Effector CD4-positive, alpha-beta T cell (primary cell): ENCODE results near the gene RAN.
A peak's percentile ranks its signal among the peaks of the same experiment; 100 is the strongest.
"Not testable (repeated sequence)": the region's sequence is repeated elsewhere in the genome, so short reads cannot be mapped to it uniquely, and the experiment has no call there.

Experiments used
- DNase-seq: peaks from one replicate; pipeline ENCODE4 v3.0.0-alpha.2; 2020

RAN gene

DNA sequence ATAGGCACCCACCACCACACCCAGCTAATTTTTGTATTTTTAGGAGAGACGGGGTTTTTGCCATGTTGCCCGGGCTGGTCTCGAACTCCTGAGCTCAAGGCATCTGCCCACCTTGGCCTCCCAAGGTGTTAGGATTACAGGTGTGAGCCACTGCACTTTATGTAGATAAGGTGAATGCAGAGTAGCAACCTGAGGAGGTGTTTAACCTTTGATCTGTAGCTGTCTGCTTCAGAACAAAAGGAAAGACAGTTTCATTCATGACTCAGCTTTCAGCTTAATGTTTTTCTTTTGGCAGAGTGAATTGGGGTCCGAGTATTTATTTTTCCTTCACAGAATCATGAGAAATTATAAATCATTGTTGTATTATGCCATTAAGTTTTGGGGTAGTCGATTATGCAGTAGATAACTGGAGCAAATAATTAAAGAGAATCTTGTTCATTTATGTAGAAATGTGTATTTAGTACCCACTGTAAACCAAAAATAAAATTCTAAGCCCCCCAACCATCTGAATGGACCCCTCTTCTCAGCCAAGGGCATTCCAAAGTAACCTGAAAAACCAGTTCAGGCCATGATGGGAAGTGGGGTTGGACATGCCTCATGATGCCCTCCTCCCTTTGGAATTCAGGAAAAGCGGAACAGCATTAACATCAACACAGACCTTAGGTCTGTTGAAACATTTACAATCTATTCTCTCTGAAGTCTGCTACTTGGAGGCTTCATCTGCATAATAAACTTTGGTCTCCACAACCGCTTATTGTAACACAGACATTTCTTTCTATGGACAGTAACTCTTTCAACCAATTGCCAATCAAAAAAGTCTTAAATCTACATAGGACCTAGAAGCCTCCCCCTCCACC lies 22.1 kb upstream of the RAN start:
- DNase-seq: no peak

- DNase-seq: no peak
These were observed 21.3 kb upstream of the RAN start for GRCh38 chr12:130850418-130851021.

DNA sequence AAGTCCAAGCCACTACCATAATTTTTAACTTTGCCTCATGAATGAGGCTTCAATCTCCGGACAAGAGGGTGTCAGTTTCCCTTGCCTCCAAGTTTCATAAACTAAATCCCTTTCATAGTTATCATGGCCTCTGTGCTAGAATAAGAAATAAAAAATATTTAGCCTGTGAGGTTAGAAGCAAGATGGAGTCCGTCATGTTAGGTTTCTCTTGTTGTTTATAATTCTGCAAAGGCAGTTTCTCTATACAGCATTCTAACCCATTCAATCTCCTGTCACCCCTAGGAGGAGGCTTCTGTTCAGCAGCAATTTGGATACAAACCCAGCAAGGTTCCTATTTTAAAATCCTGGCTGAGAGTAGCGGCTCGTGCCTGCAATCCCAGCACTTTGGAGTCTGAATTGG lies 15.8 kb upstream of the RAN start:
- no peak for DNase-seq

- DNase-seq: no peak
These were observed 13.8 kb upstream of the RAN start for GRCh38 chr12:130858084-130858483.

- DNase-seq: no peak
These were observed 12.7 kb upstream of the RAN start for GRCh38 chr12:130859161-130859560.

- DNase-seq: no peak
These were observed 11.6 kb upstream of the RAN start for GRCh38 chr12:130860311-130860710.

- no peak for DNase-seq
These were observed 9.7 kb upstream of the RAN start for GRCh38 chr12:130862161-130862560.

- not testable (repeated sequence) for DNase-seq
These were observed 9.1 kb upstream of the RAN start for GRCh38 chr12:130862771-130863170.

- DNase-seq: no peak
These were observed 8.6 kb upstream of the RAN start for GRCh38 chr12:130863298-130863697.

- DNase-seq: no peak
These were observed 3.5 kb upstream of the RAN start for GRCh38 chr12:130868412-130868811.

DNA sequence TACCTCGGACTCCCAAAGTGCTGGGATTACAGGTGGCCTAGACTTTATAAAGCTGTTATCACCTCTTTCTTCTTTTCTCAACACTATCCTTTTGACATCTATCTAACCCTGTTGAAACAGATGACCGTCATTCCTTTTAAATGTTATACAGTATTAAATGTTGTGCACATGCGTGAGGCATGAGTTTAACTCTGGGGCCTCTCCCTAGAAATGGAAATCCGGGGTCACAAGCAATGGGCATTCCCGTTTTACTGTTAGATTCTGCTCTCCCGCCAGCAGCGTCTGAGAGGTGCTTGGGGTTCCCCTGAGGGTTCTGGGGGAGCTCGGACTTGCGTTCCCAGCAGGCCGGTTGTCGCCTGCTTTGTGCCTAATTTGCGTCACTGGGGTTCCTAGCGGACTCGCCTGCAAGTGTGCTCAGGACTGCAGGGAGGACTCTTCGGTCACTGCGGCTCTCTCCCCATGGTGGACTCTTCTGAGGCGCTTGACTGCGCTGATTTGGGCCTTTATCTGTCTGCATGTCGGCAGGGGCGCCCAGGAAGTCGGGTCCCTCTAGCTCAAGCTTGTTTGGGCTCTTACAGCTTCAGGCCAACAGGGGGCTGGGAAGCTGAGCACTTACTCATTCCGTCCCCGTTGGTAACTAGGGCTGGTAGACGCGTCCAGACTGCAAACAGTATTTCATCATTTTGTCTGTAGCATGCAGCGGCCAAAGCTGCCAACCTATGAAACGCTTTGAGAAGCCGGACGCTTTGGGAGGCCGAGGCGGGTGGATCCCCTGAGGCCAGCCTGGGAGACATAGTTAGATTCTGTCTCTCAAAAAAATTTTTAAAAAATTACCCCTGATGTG lies 1.2 kb upstream of the RAN start:
- DNase-seq: peak; percentile 51

- DNase-seq: peak; percentile 28
These were observed 572 bp downstream of the RAN start for GRCh38 chr12:130872179-130873096.

DNA sequence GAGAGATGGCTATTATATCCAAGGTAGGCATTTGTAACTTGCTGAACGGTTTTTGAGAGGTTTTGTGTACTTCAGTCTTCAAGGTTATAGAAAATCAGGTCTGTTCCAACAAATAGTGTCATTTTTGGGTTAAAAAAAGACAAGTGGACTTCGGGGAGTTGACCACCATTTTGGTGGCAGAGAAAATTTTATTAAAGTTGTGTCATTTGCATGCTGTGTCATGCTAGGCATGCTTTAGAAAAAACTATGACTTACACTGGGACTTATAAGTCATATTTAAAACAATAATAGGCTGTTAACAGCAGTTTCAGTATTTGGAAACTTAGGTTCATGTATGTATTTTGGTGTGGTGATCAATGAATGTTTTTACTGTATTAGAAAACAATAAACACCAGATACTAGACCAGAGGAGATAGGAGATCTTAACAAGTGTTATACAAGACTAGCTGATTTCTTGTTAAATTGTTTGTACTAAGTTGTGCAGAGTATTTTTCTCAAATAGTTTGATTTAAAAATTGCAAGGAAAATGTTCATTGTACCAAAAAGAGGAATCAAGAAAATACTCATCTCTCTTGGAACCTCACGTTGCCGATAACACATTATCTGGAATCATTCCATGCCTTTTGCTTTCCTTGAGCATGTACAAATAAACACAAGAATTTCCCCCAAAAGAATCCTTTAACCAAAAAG lies 1.4 kb downstream of the RAN start:
- no peak for DNase-seq

- DNase-seq: no peak
These were observed 2.0 kb downstream of the RAN start for GRCh38 chr12:130873825-130874224.

GRCh38 chr12:130874696-130875095 lies 2.8 kb downstream of the RAN start:
- no peak for DNase-seq

DNA sequence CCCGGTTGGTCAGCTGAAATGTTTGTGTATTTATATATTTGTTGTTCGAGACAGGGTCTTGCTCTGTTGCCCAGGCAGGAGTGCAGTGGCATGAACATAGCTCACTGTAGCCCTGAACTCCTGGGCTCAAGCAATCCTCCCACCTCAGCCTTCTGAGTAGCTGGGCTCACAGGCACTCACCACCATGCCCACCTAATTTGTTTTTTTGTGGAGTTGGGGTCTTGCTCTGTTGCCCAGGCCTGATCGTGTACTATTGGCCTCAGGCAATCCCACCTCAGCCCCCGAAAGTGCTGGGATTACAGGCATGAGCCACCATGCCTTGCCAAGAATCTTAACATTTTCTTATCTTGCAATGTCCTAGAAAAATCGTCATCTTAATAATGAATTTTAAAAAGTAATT lies 3.3 kb downstream of the RAN start:
- no peak for DNase-seq

DNA sequence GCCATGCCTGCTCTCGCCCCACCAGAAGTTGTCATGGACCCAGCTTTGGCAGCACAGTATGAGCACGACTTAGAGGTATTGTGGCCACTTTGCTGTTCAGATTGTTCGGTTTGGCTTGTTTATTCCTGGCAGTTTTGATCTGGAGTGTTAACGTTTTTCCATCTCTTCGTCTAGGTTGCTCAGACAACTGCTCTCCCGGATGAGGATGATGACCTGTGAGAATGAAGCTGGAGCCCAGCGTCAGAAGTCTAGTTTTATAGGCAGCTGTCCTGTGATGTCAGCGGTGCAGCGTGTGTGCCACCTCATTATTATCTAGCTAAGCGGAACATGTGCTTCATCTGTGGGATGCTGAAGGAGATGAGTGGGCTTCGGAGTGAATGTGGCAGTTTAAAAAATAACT lies 3.8 kb downstream of the RAN start:
- DNase-seq: not testable (repeated sequence)

DNA sequence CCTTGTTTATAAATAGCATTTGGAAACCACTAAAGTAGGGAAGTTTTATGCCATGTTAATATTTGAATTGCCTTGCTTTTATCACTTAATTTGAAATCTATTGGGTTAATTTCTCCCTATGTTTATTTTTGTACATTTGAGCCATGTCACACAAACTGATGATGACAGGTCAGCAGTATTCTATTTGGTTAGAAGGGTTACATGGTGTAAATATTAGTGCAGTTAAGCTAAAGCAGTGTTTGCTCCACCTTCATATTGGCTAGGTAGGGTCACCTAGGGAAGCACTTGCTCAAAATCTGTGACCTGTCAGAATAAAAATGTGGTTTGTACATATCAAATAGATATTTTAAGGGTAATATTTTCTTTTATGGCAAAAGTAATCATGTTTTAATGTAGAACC lies 4.4 kb downstream of the RAN start:
- DNase-seq: no peak

- no peak for DNase-seq
These were observed 4.9 kb downstream of the RAN start for GRCh38 chr12:130876758-130877157.

GRCh38 chr12:130877333-130877732 lies 5.5 kb downstream of the RAN start:
- DNase-seq: no peak
